Transverse colon (tissue), 3 donors: ENCODE measurements around the gene TNFAIP3.
"Not testable (repeated sequence)": the region's sequence is repeated elsewhere in the genome, so short reads cannot be mapped to it uniquely, and the experiment has no call there.

Experiments used
- CTCF ChIP-seq, 5 experiments: fragments of 200-600 bp in 3 of 5; fragments of 450-650 bp in 2 of 5; sonication (generic) in 3 of 5; IDR thresholded peaks; 1 replicate in 2 of 5; 2 replicates in 3 of 5; pipeline ENCODE4 v1.5.1; 2016 to 2017; ENCODE audit warnings: antibody characterized with exemption in 5 of 5, inconsistent platforms in 3 of 5, mild to moderate bottlenecking in 2 of 5, moderate library complexity in 1 of 5
- POLR2A ChIP-seq: fragments of 450-650 bp; IDR thresholded peaks from one replicate; pipeline ENCODE4 v1.6.1; 2016; ENCODE audit warnings: antibody characterized with exemption, mild to moderate bottlenecking, moderate library complexity

DNA sequence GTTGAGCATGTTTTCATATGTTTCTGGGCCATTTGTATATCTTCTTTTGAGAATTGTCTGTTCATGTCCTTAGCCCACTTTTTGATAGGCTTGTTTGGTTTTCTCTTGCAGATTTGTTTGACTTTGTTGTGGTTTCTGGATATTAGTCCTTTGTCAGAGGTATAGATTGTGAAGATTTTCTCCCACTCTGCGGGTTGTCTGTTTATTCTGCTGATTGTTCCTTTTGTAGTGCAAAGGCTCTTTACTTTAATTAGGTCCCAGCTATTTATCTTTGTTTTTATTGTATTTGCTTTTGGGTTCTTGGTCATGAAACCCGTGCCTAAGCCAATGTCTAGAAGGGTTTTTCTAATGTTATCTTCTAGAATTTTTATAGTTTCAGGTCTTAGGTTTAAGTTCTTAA, 29.0 kb upstream of the TNFAIP3 start:
- not testable (repeated sequence) for TF ChIP-seq POLR2A; CTCF (IDR thresholded peaks at IDR 0.05)
